Tibial artery (tissue), 4 donors: ENCODE data around the gene ALX4.

Experiments
- DNase-seq, 2 donors: peaks; one replicate each; pipeline ENCODE4 v3.0.0-alpha.2; 2019
- H3K27ac ChIP-seq, 2 donors: fragments of 200-600 bp; sonication (generic) in 1 of 2; 1 replicate in 1 of 2; 2 replicates in 1 of 2; pipeline ENCODE4 v1.5.1; 2018 to 2019; ENCODE audit warnings: mild to moderate bottlenecking in 1 of 2
- H3K27me3 ChIP-seq, 2 donors: fragments of 200-600 bp; sonication (generic) in 1 of 2; one replicate each; pipeline versions ENCODE4 v1.5.1 to v1.6.0; 2016 to 2019
- H3K36me3 ChIP-seq, 3 donors: fragments of 200-600 bp; sonication (generic) in 2 of 3; one replicate each; pipeline ENCODE4 v1.5.1; 2016 to 2019; ENCODE audit warnings: mild to moderate bottlenecking in 2 of 3
- H3K4me1 ChIP-seq, 4 donors: fragments of 200-600 bp; sonication (generic) in 2 of 4; 1 replicate in 3 of 4; 2 replicates in 1 of 4; pipeline ENCODE4 v1.5.1; 2016 to 2019
- H3K4me3 ChIP-seq, 2 donors: fragments of 200-600 bp; sonication (generic) in 1 of 2; 1 replicate in 1 of 2; 2 replicates in 1 of 2; pipeline ENCODE4 v1.5.1; 2018 to 2019; ENCODE audit warnings: mild to moderate bottlenecking in 2 of 2
- H3K9me3 ChIP-seq, 3 donors: fragments of 200-600 bp; sonication (generic) in 1 of 3; one replicate each; pipeline ENCODE4 v1.5.1; 2016 to 2019
- intact Hi-C: fragments of 100-400 bp; cut with DNase I; formaldehyde crosslinking; loops from one replicate; pipeline ENCODE4 v1.15.0; 2023; ENCODE audit warnings: low total_unique reads
- TF ChIP-seq, protein P1 (sequence below), 2 experiments: fragments of 200-600 bp in 1 of 2; fragments of 450-650 bp in 1 of 2; IDR thresholded peaks; one replicate each; pipeline ENCODE4 v1.5.1; 2017 to 2019; ENCODE audit warnings: antibody characterized with exemption in 2 of 2, mild to moderate bottlenecking in 1 of 2, moderate library complexity in 1 of 2

The ALX4 gene

DNA sequence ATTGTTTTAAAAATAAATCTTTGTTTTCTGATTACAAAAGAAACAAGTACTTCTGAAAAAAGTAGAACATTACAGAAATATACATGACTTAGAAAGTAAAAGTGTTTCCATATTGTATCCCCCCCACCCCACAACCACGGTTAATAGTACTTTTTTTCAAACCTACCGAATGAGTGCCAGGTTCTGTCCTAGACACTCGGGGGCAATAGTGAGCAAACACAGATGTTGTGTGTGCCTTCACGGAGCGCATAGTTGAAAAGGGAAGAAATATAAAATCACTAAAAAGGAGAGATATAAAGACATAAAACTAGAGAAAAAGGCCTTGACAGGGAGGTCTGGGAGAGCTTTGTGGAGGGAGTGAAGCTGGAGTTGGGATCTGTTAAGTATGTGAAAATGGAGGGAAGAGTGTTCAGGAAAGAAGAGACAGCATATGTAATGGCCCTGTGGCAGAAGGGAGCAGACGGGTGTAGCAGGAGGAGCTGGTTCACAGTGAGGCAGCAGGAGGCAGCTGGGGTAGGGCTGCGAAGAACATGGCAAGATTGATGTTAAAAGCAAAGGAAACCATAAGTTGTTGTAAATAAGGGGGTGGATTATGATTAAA, 42.1 kb upstream of the ALX4 start:
- no peaks in the 10 kb centered on the region for H3K4me1 ChIP-seq
- H3K4me3 ChIP-seq = no peak overlapping the region
- no peak overlapping the region for H3K27ac ChIP-seq
- peaks cover 0 to 27% of the 10 kb centered on the region in 2 donors for H3K27me3 ChIP-seq
- DNase-seq = no peak
- H3K36me3 ChIP-seq = no peaks in the 10 kb centered on the region
- intact Hi-C loops = no loop called here
- TF ChIP-seq, protein P1, sequence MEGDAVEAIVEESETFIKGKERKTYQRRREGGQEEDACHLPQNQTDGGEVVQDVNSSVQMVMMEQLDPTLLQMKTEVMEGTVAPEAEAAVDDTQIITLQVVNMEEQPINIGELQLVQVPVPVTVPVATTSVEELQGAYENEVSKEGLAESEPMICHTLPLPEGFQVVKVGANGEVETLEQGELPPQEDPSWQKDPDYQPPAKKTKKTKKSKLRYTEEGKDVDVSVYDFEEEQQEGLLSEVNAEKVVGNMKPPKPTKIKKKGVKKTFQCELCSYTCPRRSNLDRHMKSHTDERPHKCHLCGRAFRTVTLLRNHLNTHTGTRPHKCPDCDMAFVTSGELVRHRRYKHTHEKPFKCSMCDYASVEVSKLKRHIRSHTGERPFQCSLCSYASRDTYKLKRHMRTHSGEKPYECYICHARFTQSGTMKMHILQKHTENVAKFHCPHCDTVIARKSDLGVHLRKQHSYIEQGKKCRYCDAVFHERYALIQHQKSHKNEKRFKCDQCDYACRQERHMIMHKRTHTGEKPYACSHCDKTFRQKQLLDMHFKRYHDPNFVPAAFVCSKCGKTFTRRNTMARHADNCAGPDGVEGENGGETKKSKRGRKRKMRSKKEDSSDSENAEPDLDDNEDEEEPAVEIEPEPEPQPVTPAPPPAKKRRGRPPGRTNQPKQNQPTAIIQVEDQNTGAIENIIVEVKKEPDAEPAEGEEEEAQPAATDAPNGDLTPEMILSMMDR (IDR thresholded peaks at IDR 0.05) = no peak
- no peaks in the 10 kb centered on the region for H3K9me3 ChIP-seq

DNA sequence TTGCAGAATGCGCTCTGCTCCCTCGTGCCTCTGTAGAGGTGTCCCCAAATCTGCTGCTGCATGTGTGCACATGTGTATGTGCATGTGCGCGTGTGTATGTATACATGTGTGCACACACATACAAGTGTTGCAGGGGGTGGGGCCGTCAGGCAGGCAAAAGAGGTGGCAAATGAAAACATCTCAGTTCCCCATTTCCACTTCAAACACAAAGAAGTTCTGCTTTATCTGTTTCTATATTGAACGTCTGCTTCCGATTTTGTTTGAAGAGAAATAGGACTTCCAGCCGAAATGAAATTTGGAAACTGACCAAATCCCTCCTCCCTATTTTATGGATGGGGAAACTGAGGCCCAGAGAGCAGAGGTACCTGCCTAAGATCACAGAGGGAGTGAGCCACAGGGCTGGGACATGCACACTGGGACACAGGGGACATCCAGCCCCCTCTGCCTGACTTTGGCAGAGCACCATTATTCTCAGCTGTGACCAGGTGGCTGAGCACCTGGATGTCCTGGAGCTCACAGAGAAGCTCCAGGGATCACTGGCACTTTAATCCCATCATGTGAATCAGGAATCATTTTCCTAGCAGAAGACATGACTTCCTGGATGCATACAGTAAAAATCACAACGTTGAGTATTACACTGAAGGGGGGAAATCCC, 41.2 kb upstream of the ALX4 start:
- no peaks in the 10 kb centered on the region for H3K4me1 ChIP-seq
- H3K9me3 ChIP-seq = no peaks in the 10 kb centered on the region
- no peak for DNase-seq
- H3K27me3 ChIP-seq = peaks cover 0 to 21% of the 10 kb centered on the region in 2 donors
- H3K36me3 ChIP-seq = no peaks in the 10 kb centered on the region
- H3K4me3 ChIP-seq = no peak overlapping the region
- TF ChIP-seq, protein P1 (IDR thresholded peaks at IDR 0.05) = no peak
- H3K27ac ChIP-seq = no peak overlapping the region
- intact Hi-C loops = no loop called here

DNA sequence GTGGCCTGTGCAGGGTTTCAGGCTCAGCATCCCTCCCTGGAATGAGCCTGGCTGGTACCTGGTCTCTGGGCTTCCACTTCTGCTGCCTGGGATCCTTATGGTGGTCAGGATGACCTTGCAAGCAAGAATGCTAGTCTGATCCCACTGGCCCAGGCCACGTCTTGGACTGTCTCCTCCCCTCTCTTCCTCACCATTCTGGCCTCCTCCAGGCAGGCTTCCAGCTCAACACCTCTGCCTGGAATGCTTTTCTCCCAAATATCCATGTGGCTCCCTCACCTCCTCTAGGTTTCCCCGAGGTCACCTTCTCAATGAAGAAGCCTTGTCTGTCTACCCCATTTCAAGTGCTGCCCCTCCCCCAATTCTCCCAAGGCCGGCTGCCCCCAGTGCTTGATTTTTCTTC, 39.4 kb upstream of the ALX4 start:
- DNase-seq = no peak
- TF ChIP-seq, protein P1 (IDR thresholded peaks at IDR 0.05) = no peak
- Histone ChIP-seq H3K27ac (no peak overlapping the region), H3K4me3 (no peak overlapping the region), H3K36me3 (no peaks in the 10 kb centered on the region), H3K27me3 (peaks cover 0 to 18% of the 10 kb centered on the region in 2 donors), H3K9me3 (no peaks in the 10 kb centered on the region), H3K4me1 (no peaks in the 10 kb centered on the region)
- intact Hi-C loops = no loop called here

DNA sequence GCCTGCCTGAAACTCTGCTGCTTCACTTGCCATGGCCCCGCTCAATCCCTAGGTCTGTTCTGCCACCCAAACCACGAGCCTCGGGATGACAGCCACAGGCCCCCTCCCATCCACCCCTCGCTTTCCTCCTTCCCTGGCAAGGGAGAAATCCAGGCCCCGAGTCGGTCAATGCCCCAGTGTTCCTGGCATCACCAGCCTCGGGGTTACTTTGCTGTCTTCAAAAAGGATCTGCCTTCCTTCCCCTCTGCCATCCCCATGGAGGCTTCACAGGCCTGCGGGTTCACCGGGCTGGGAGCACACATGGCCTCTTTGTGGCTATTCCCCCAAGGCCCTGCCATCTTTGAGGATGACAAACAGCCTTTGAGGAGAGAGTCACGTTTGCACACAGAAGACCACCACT, 38.8 kb upstream of the ALX4 start:
- H3K9me3 ChIP-seq = no peaks in the 10 kb centered on the region
- H3K27me3 ChIP-seq = peaks cover 0 to 18% of the 10 kb centered on the region in 2 donors
- H3K4me1 ChIP-seq = no peaks in the 10 kb centered on the region
- DNase-seq = no peak
- H3K36me3 ChIP-seq = no peaks in the 10 kb centered on the region
- no peak overlapping the region for H3K27ac ChIP-seq
- H3K4me3 ChIP-seq = no peak overlapping the region
- TF ChIP-seq, protein P1 (IDR thresholded peaks at IDR 0.05) = no peak
- intact Hi-C loops = no loop called here

DNA sequence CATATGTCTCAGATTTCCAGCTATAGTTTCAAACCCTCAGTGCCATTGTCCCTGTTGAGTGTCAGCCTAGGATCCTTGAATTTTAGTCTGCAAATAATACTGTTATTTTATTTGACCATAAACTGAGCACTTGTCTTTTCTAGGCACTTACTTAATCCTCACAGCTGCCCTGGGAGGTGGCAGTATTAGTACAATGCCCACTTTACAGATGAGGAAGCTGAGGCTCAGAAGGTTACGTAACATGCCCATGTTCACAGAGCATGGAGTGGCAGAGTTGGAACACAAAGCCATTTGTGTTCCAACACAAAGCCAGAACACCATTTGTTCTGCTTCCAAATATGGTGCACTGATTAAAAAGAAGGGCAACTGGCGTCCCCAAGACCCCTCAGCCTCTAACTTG, 38.2 kb upstream of the ALX4 start:
- intact Hi-C loops = no loop called here
- no peak for DNase-seq

More for the DNA sequence above, 38.2 kb upstream of the ALX4 start:
- Histone ChIP-seq H3K36me3 (no peaks in the 10 kb centered on the region), H3K27me3 (peaks cover 0 to 18% of the 10 kb centered on the region in 2 donors), H3K27ac (no peak overlapping the region), H3K4me1 (no peaks in the 10 kb centered on the region), H3K9me3 (no peaks in the 10 kb centered on the region), H3K4me3 (no peak overlapping the region)
- TF ChIP-seq, protein P1 (IDR thresholded peaks at IDR 0.05) = no peak
